ENCODE results near the gene SNRK. TPM values are rescaled to one million over a fixed set of nuclear protein-coding genes. Genes with fewer than 3 reads are reported as not detected.

The SNRK gene
- polyA plus RNA-seq, 3 donors: 12.8 to 19.7 (median 16.1) TPM

- intact Hi-C loops (cut with micrococcal nuclease): no loop called here
- whole genome bisulfite sequencing (ENCODE audit: insufficient coverage): no CpG with 5 or more reads among the region's 2 CpGs
- Histone ChIP-seq H3K27ac (ENCODE audit: low read depth in 1 of 2, low read length in 2 of 2) (no peak overlapping the region), H3K27me3 (ENCODE audit: control insufficient read depth in 2 of 2, insufficient read depth in 2 of 2, low read length in 2 of 2) (no peaks in the 10 kb centered on the region), H3K9me3 (replicated peaks in 1 of 2; ENCODE audit: control insufficient read depth in 1 of 2, insufficient read depth in 1 of 2, low read length in 2 of 2) (no peaks in the 10 kb centered on the region), H2AFZ (ENCODE audit: insufficient read depth, low read depth, low read length, poor library complexity, severe bottlenecking) (no peak overlapping the region), H4K20me1 (ENCODE audit: insufficient read depth, low read length) (no peaks in the 10 kb centered on the region), H3K79me2 (ENCODE audit: insufficient read depth, low read length) (no peaks in the 10 kb centered on the region), H3K4me2 (replicated peaks; ENCODE audit: extremely low read depth, low read length, poor library complexity, severe bottlenecking) (no peak overlapping the region), H3K4me3 (replicated peaks in 1 of 3; ENCODE audit: low read depth in 2 of 3, low read length in 3 of 3) (no peak overlapping the region), H3K9ac (ENCODE audit: insufficient read depth, low read length, poor library complexity, severe bottlenecking) (no peak overlapping the region), H3K36me3 (replicated peaks in 1 of 2; ENCODE audit: control insufficient read depth in 1 of 2, insufficient read depth in 2 of 2, low read length in 2 of 2) (no peaks in the 10 kb centered on the region), H3K4me1 (ENCODE audit: control insufficient read depth in 1 of 2, insufficient read depth in 2 of 2, low read length in 2 of 2) (no peaks in the 10 kb centered on the region)
- H3K4me1 Mint-ChIP-seq: peaks cover 2% of the 10 kb centered on the region
- H3K27ac Mint-ChIP-seq: no peak overlapping the region
- no peak overlapping the region for H3K4me3 Mint-ChIP-seq
- H3K27me3 Mint-ChIP-seq (ENCODE audit: low read depth in 3 of 3): peaks cover 0 to 4% (median 0%) of the 10 kb centered on the region in 3 donors
- TF ChIP-seq, protein P1, sequence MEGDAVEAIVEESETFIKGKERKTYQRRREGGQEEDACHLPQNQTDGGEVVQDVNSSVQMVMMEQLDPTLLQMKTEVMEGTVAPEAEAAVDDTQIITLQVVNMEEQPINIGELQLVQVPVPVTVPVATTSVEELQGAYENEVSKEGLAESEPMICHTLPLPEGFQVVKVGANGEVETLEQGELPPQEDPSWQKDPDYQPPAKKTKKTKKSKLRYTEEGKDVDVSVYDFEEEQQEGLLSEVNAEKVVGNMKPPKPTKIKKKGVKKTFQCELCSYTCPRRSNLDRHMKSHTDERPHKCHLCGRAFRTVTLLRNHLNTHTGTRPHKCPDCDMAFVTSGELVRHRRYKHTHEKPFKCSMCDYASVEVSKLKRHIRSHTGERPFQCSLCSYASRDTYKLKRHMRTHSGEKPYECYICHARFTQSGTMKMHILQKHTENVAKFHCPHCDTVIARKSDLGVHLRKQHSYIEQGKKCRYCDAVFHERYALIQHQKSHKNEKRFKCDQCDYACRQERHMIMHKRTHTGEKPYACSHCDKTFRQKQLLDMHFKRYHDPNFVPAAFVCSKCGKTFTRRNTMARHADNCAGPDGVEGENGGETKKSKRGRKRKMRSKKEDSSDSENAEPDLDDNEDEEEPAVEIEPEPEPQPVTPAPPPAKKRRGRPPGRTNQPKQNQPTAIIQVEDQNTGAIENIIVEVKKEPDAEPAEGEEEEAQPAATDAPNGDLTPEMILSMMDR (IDR thresholded peaks at IDR 0.05): no peak
- no peaks in the 10 kb centered on the region for H3K9me3 Mint-ChIP-seq
- DNase-seq: no peak
- H3K36me3 Mint-ChIP-seq: no peaks in the 10 kb centered on the region
Observed at GRCh38 chr3:43270078-43270477, 16.3 kb upstream of the SNRK start.

DNA sequence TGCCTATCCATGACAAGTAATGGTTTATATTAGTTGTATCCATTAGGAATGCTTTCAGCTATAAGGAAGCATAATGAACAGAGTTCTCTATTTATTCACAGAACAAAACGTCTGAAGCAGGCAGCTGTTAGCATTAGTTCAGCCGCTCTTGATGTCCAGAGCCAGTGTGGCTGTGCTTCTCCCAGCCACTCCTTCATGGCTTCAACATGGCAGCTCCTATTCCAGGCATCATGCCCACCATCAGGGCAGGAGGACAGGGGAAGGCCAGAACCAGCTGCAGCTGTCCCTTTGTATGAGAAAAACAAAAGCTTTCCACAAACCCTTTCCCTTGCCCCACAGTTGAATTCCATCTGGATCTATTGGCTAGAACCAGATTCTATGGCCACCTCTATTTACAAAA lies 12.9 kb upstream of the SNRK start:
- no peak overlapping the region for H3K27ac ChIP-seq (ENCODE audit: low read depth in 1 of 2, low read length in 2 of 2)
- H3K79me2 ChIP-seq (ENCODE audit: insufficient read depth, low read length): no peaks in the 10 kb centered on the region
- H3K36me3 ChIP-seq (replicated peaks in 1 of 2; ENCODE audit: control insufficient read depth in 1 of 2, insufficient read depth in 2 of 2, low read length in 2 of 2): no peaks in the 10 kb centered on the region
- peaks cover 2 to 7% (median 2%) of the 10 kb centered on the region in 3 donors for H3K27me3 Mint-ChIP-seq (ENCODE audit: low read depth in 3 of 3)
- no peak for DNase-seq
- TF ChIP-seq, protein P1 (IDR thresholded peaks at IDR 0.05): no peak
- no peaks in the 10 kb centered on the region for H3K27me3 ChIP-seq (ENCODE audit: control insufficient read depth in 2 of 2, insufficient read depth in 2 of 2, low read length in 2 of 2)
- no peaks in the 10 kb centered on the region for H3K36me3 Mint-ChIP-seq
- H3K27ac Mint-ChIP-seq: no peak overlapping the region
- H3K4me1 ChIP-seq (ENCODE audit: control insufficient read depth in 1 of 2, insufficient read depth in 2 of 2, low read length in 2 of 2): no peaks in the 10 kb centered on the region
- H3K4me2 ChIP-seq (replicated peaks; ENCODE audit: extremely low read depth, low read length, poor library complexity, severe bottlenecking): no peak overlapping the region
- no peak overlapping the region for H3K4me3 ChIP-seq (replicated peaks in 1 of 3; ENCODE audit: low read depth in 2 of 3, low read length in 3 of 3)
- no peak overlapping the region for H3K9ac ChIP-seq (ENCODE audit: insufficient read depth, low read length, poor library complexity, severe bottlenecking)
- no peaks in the 10 kb centered on the region for H4K20me1 ChIP-seq (ENCODE audit: insufficient read depth, low read length)
- intact Hi-C loops (cut with micrococcal nuclease): no loop called here
- no peak overlapping the region for H2AFZ ChIP-seq (ENCODE audit: insufficient read depth, low read depth, low read length, poor library complexity, severe bottlenecking)
- no peaks in the 10 kb centered on the region for H3K9me3 ChIP-seq (replicated peaks in 1 of 2; ENCODE audit: control insufficient read depth in 1 of 2, insufficient read depth in 1 of 2, low read length in 2 of 2)
- H3K4me1 Mint-ChIP-seq: no peaks in the 10 kb centered on the region
- 100% methylated on average over 2 of the region's 2 CpGs for WGBS (ENCODE audit: insufficient coverage)
- peaks cover 0 to 3% (median 0%) of the 10 kb centered on the region in 7 donors for H3K9me3 Mint-ChIP-seq
- H3K4me3 Mint-ChIP-seq: no peak overlapping the region

All from CD14-positive monocyte (primary cell).